ENCODE measurements around the gene ADGRF3. TPM values are rescaled to one million over a fixed set of nuclear protein-coding genes. Genes with fewer than 3 reads are reported as not detected.

The ADGRF3 gene
- total RNA-seq, 1 experiment from 2014 or later: 0.39 TPM

GRCh38 chr2:26387189-26387588 is 40.6 kb upstream of the ADGRF3 start:
- H3K9me3 ChIP-seq (ENCODE audit: low read depth, low read length, poor library complexity, severe bottlenecking): no peaks in the 10 kb centered on the region
- BruUV-seq (replicated peaks): no TSS peak

DNA sequence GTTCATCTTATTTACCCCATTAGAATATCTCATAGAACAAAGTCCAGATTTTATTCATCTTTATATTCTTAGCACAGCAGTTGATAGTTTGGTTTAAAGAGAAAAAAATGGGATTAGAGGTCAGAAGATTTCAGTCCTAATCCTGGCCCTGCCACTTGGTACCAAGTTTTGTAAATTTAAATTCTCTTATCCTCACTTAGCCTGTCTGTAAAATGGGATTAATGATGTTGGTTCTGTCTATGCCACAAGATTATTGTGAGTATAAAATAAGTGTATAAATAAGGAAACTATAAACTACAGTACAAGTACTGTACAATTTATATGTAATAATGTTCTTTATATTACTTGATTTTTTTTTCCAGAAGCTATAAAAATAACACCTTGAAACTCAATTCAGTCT is 38.0 kb upstream of the ADGRF3 start:
- H3K4me3 ChIP-seq (ENCODE audit: low read depth, low read length, poor library complexity, severe bottlenecking): no peak overlapping the region
- peaks cover 40% of the 10 kb centered on the region for H3K36me3 ChIP-seq (ENCODE audit: insufficient read depth, low read length, poor library complexity, severe bottlenecking)
- CTCF ChIA-PET: no interaction called here
- peak overlapping the region; percentile 26 for H3K27ac ChIP-seq (ENCODE audit: low read depth, low read length, poor library complexity, severe bottlenecking)
- peaks cover 32% of the 10 kb centered on the region for H3K4me1 ChIP-seq (ENCODE audit: insufficient read depth, low read length, poor library complexity, severe bottlenecking)
- intact Hi-C loops (cut with micrococcal nuclease; ENCODE audit: unreplicated experiment): no loop called here
- no peak for DNase-seq (ENCODE audit: low spot score)
- H3K27me3 ChIP-seq (replicated peaks; ENCODE audit: insufficient read depth, low read depth, low read length, poor library complexity): no peaks in the 10 kb centered on the region
- H3K9me3 ChIP-seq (ENCODE audit: low read depth, low read length, poor library complexity, severe bottlenecking): no peaks in the 10 kb centered on the region
- no peak for TF ChIP-seq EZH2 (IDR thresholded peaks at IDR 0.05; ENCODE audit: borderline replicate concordance, low read depth, low read length, poor library complexity, severe bottlenecking)
- TF ChIP-seq, protein P1, sequence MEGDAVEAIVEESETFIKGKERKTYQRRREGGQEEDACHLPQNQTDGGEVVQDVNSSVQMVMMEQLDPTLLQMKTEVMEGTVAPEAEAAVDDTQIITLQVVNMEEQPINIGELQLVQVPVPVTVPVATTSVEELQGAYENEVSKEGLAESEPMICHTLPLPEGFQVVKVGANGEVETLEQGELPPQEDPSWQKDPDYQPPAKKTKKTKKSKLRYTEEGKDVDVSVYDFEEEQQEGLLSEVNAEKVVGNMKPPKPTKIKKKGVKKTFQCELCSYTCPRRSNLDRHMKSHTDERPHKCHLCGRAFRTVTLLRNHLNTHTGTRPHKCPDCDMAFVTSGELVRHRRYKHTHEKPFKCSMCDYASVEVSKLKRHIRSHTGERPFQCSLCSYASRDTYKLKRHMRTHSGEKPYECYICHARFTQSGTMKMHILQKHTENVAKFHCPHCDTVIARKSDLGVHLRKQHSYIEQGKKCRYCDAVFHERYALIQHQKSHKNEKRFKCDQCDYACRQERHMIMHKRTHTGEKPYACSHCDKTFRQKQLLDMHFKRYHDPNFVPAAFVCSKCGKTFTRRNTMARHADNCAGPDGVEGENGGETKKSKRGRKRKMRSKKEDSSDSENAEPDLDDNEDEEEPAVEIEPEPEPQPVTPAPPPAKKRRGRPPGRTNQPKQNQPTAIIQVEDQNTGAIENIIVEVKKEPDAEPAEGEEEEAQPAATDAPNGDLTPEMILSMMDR (conservative IDR thresholded peaks at IDR 0.05; ENCODE audit: low read depth, low read length): no peak
- no TSS peak for BruUV-seq (replicated peaks)
- POLR2A ChIA-PET (ENCODE audit: low non-redundant PET): no interaction called here

More at GRCh38 chr2:26387189-26387588, 40.6 kb upstream of the ADGRF3 start:
- ChIA-PET POLR2A (ENCODE audit: low non-redundant PET) (no interaction called here), CTCF (interaction anchor here (0.6 kb wide), 1 partner anchor 782 kb away, joined by 7 read pairs; no protein-coding TSS in a partner anchor)
- intact Hi-C loops (cut with micrococcal nuclease; ENCODE audit: unreplicated experiment): no loop called here
- DNase-seq (ENCODE audit: low spot score): no peak
- Histone ChIP-seq H3K4me3 (ENCODE audit: low read depth, low read length, poor library complexity, severe bottlenecking) (no peak overlapping the region), H3K27ac (ENCODE audit: low read depth, low read length, poor library complexity, severe bottlenecking) (no peak overlapping the region), H3K4me1 (ENCODE audit: insufficient read depth, low read length, poor library complexity, severe bottlenecking) (peaks cover 30% of the 10 kb centered on the region), H3K36me3 (ENCODE audit: insufficient read depth, low read length, poor library complexity, severe bottlenecking) (peaks cover 46% of the 10 kb centered on the region), H3K27me3 (replicated peaks; ENCODE audit: insufficient read depth, low read depth, low read length, poor library complexity) (no peaks in the 10 kb centered on the region)
- TF ChIP-seq, protein P1 (conservative IDR thresholded peaks at IDR 0.05; ENCODE audit: low read depth, low read length): no peak
- no peak for TF ChIP-seq EZH2 (IDR thresholded peaks at IDR 0.05; ENCODE audit: borderline replicate concordance, low read depth, low read length, poor library complexity, severe bottlenecking)

DNA sequence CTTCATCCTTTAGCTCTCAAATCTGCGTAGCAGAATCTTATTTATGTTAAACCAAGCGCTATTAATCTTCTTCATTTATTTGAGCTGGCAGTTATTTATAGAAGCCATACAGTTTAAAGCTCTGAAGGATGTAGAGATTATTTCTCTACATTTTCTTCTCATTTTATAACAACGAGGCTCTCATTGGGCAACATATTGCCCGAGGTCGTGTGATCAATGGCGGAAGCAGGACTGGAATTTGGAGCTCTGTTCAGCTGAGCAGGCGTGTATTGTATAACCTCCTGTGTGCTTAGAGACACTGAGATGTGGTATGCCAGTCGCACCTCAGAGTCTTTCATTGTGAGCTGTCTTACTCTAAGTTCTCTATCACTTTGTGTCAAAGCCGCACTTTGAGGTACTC is 37.6 kb upstream of the ADGRF3 start:
- Histone ChIP-seq H3K27me3 (replicated peaks; ENCODE audit: insufficient read depth, low read depth, low read length, poor library complexity) (no peaks in the 10 kb centered on the region), H3K4me3 (ENCODE audit: low read depth, low read length, poor library complexity, severe bottlenecking) (no peak overlapping the region), H3K27ac (ENCODE audit: low read depth, low read length, poor library complexity, severe bottlenecking) (peak overlapping the region; percentile 26), H3K9me3 (ENCODE audit: low read depth, low read length, poor library complexity, severe bottlenecking) (no peaks in the 10 kb centered on the region), H3K36me3 (ENCODE audit: insufficient read depth, low read length, poor library complexity, severe bottlenecking) (peaks cover 36% of the 10 kb centered on the region), H3K4me1 (ENCODE audit: insufficient read depth, low read length, poor library complexity, severe bottlenecking) (peaks cover 32% of the 10 kb centered on the region)
- CTCF ChIA-PET: no interaction called here
- intact Hi-C loops (cut with micrococcal nuclease; ENCODE audit: unreplicated experiment): no loop called here
- no TSS peak for BruUV-seq (replicated peaks)
- peak; percentile 56 for DNase-seq (ENCODE audit: low spot score)
- POLR2A ChIA-PET (ENCODE audit: low non-redundant PET): no interaction called here
- TF ChIP-seq EZH2 (IDR thresholded peaks at IDR 0.05; ENCODE audit: borderline replicate concordance, low read depth, low read length, poor library complexity, severe bottlenecking): no peak
- TF ChIP-seq, protein P1 (conservative IDR thresholded peaks at IDR 0.05; ENCODE audit: low read depth, low read length): no peak
